NCI-H2227 (cell line): ENCODE measurements around the gene CTTNBP2.
A peak's percentile ranks its signal among the peaks of the same experiment; 100 is the strongest.

Source experiments
- DNase-seq: peaks from one replicate; lab custom pipeline; 2025; ENCODE audit not compliant: unreplicated experiment; lab: John Stamatoyannopoulos, UW

CTTNBP2 gene

DNA sequence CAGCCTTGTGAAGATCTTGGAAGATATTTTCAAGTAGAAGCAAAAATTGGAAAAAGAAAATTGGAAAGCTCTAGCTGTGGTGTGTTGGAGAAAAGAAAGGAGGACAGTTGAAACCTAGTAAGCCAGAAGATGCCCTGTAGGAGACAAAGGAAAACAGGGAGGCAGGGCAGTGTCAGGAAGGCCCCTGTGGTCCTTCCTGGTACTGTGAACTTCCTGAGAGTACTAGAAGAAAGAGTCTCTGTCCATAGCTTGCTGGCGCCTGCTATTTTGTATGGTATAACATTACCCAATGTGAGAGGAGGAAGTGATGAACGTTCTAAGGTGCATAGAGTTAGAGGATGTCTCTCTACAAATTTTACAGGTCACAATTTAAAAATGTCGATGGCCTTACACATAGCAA lies 183.1 kb downstream of the CTTNBP2 start:
- DNase-seq: no peak

DNA sequence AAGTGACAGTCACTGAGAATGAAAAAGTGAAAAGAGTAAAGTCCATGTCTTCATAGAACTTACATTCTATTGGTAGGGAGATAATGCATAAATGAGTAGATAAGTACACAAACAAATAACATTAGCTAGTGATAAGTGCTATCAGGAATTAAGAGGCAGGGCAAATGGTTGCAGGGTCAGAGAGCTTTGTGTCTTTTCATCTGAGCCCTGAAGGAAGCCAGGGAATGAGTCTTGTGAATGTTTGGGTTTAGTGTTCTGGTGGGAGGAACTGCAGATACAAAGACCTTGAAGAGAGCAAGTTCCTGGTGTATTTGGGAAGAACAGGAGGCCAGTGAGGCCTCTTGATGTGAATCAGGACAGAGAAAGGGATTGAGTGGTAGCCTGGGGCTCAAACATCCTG lies 183.8 kb downstream of the CTTNBP2 start:
- no peak for DNase-seq

DNA sequence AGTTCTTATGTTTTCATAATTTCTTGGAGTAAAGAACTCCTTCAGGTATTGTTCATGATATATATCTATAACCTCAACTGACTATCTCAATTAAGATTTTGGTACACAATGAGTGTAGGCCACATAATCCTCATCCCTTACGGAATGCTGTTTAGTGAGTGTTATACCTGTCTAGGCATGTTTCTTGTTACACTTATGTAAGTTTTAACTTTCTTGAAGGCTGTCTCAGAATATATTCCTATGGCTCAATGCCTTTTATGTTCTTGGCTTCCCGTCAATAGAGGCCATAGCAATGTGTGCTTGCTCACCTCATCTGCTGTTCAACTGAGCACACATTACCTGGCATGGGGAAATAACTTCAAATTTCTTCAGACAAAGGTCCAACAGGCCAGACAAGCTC lies 185.1 kb downstream of the CTTNBP2 start:
- DNase-seq: no peak

DNA sequence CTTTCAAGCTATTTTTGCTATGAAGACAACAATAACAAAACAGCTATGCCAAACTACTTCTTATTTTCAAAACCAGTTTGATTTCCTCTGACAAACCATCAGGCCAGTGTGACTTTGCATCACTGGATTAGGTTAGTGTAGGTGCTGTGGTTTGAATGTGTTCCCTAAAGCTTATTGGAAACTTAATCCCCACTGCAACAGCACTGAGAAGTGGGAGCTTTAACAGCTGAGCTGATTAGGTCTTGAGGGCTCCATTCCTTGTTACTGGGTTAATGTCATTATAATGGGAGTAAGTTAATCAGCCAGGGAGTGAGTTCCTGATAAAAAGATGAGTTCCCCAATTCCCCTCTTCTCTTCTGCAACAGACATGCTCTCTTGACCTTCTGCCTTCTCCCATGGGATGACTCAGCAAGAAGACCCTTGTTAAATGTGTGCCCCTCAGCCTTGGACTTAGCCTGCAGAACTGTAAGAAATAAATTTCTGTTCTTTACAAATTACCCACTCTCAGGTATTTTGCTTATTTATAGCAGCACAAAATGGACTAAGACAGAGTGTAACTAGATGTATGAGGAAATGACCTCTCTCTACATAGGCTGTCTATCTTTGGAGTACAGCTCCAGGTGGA lies 186.8 kb downstream of the CTTNBP2 start:
- DNase-seq: no peak

DNA sequence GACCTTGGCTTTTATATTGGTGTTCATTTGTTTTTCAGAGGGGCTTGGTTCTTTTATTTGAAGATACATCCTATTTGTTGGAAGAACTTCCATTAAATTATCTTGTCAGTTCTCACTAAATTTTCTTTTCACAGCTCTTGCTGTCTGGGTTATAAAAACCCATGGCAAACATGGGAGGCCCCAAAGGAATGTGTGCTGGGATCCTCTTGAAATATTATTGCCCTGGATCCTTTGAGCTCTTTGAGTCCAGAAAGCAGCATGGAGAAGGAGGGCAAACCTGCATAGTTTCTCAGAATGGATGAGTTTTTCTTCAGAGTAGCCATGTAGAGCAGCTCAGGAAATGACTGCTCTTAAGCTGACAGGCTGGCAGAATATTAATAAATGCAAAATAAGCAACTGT lies 187.4 kb downstream of the CTTNBP2 start:
- no peak for DNase-seq

DNA sequence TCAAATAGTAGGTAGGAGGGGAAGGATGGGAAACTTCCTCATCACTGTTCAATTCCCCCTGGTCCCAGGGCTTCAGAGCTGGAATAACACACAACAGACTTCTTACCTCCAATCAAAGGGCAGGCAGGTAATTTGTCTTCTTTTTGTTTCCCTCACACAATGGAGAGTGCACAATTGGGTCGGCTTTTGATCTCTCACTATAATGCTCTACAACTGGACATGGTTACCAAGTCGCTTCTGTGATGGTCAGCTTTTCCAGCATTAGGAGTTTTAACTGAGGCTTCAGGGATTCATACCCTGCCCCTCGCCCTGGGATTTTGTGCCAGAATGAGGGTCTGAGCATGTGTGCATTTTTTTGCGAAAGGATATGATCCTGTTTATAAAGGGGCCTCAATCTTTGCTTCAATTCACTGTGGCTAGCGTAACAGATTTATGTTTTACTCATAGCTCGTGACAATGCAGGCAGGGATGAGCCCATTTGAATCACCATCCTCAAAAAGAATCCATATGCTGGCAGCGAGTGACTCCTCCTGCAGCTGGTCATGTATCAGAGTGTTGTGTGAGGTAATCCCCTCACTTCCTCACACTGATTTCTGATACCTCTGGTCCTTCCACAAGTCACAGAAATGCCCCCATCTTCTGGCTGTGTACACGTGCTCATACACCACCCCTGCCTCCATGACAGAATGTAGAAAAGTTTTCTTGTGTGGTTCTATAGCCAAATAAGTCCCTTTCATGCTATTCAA lies 189.6 kb downstream of the CTTNBP2 start:
- no peak for DNase-seq

DNA sequence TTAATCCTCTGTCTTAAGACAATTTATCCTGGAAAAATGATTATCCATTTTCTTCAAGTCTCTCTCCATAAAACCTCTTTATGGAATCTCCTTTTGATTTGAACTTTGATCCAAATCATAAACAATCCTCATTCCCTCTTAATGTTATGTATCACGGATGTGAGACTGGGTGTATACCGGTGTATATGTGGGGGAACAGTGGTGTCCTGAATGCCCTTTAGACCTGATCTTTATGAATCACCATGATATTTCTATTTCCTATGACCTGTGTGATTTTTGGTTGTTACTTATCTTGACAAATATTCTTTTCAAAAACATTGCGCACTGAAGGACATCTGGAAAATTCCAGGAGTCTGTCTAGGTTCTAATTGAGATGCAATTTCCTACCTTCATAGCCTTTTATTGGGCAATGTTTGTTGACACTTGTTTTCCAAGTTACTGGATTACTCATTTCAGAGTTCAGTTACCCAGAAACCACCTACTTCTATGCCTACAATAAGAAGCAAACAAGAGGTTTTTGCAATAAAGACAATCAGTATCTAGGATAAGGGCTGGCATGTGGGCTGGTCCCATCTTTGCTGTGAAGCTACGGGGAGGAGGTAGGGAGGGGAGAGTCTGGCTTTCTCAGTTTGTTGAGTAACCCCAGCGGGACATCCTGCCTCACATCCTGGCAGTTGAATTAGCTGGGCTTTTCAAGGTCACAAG lies 190.4 kb downstream of the CTTNBP2 start:
- DNase-seq: no peak

DNA sequence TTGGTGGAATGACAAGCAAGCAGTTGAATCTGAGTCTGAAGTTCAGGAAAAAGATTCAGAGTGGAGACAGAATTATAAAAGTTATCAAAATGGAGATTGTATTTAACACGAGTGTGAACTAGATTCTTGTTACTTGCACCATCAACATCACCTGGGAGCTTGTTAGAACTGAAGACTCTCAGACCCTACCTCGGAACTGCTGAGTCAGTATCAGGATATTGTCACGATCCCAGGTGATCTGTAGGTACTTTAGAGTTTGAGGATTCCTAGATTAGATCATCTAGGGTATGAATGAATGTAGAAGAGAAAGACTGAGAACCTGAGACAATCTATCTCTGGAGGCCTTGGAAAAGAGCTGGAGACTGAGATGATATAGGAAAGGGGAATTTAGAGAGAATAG lies 194.1 kb downstream of the CTTNBP2 start:
- DNase-seq: no peak

DNA sequence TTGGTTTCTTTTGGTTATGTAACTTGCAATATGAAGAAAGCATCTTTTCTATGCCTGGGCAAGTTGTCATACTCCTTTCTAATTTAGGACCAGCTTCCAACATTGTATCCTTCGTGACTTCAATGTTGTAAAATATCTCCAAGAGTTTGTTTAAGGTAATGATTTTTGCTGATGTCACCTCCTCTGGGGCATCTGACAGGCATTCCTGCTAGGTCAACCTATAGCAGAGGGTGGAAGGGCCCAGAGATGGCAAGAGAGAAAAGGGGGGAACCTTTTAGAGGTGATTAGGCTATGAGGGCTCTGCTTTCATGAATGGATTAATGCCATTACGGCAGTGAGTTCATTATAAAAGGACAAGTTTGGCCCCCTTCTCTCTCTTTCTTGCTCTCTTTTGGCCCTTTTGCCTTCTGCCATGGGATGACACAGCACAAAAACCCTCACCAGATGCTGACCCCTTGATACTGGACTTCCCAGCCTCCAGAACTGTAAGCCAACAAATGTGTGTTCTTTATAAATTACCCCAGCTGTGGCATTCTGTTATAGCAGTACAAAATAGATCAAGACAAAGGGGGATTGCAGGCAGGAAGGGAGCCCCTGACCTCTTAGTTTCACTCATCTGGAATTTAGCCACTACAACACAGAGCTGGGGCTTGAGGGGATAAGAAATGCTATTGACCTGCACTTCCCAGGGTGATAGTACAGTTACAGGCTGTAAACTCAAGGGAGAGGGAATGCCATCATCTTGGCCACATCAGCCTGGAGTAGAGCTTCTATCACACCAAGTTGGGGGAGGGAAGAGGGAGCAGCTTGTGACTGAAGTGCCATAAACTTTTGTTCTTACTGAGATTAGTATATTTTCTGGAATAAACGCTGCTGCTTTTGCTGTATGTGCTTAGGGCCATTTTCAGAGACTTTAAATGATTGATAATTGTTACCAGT lies 197.5 kb downstream of the CTTNBP2 start:
- no peak for DNase-seq

DNA sequence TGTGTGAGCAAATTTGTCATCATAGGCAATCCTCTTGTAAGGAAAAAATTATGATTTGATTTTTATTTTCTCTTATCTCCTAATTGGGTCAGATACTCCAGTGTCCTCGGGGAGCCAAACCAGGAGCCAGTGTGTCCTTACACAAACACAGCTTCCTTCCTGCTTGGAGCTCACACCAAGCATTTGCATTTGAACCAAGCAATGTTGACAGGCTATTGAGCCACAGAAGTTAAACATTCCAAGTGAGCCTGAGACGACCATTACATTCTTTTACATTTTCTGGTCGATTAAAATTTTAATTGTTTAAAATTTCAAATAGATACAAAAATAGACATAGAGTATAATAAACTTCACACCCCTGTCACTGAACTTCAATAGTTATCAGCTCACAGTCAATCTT lies 198.6 kb downstream of the CTTNBP2 start:
- DNase-seq: no peak

DNA sequence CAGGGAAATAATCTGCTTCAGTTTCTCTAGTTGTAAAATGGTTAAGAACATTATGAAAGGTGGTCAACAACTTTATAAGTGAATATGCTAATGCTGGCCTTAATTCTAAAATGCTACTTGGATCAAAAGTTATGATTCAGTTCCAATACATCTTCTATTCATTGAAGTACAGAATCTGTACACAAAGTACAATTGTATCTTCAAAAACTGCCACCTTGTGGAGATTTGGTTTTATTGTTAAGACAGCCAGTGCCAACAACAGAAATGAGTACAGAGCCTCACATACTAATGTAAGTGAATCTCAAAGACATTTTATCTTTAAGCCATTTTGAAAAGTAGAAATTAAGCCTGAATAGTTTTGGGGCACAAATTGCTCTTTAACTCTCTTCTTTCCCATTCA lies 199.4 kb downstream of the CTTNBP2 start:
- peak; percentile 10 for DNase-seq

DNA sequence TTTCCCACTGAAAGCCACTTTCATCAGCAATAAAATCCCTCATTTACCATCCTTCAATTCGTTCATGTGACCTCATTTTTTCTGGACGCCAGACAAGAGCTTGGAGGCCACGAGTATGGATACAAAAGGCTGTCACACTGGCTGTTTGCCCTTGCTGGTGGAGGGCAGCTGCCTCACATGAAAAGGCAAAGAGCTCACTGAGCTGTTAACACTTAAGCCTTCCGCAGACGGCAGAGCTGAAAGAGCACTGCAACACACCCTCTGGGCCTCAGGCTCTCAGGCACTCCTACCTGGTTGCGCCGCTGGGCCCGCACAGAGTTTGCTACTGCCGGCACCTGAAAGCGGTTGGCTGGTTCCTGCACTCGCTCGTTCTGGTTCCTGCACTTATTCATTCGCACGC lies 199.9 kb downstream of the CTTNBP2 start:
- no peak for DNase-seq

DNA sequence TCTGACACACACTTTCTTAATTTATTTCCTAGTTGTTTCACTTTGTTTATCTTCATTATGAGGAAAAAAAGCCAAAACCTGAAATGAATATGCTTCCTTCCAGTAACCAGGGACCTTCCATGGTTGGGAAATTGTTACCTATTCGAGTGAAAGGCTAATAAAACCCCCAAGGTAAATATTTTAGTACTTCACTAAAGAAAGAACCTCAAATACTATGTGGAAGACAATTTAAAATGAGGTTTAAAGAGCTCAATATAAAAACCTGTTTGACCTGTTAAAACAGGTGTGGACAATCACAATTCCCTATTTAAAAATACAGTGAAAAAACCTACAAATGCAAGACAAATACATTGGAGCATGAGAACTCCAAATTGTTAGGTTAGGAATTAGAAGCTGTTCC lies 200.8 kb downstream of the CTTNBP2 start:
- DNase-seq: no peak

DNA sequence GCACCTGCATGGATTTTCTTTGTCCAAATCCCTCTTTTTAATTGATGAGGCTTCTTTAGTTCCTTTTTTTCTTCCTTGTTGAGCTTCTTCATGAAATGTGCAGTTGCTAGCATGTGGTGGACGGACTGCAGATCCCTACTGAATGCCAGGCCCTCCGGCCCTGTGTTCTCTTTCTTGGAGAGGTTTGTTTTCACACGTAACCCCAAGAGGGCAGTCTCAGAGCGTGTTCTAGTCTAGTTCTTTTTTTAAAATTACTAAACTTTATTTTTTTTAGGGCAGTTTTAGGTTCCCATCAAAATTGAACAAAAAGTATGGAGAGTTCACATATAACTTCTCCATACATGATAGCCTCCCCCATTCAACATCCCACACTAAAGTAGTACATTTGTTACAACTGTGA lies 203.4 kb downstream of the CTTNBP2 start:
- no peak for DNase-seq

DNA sequence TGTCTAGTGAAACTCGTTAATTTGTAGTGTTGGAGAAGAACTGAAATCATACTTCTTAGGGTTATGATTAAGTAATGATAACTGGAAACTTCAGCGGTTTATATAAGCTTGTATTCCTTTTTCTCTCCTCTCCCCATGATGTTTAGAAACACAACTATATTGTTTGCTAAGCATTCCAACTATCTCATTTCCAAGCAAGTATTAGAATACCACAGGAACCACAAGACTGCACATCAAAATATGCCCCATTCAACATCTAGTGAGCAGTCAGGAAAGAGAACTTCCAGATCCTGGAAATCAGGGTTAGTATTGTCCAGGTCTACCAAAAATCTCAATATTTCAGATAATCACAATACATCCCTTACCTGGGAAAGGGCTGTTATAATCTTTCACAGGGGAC lies 205.8 kb downstream of the CTTNBP2 start:
- DNase-seq: no peak

DNA sequence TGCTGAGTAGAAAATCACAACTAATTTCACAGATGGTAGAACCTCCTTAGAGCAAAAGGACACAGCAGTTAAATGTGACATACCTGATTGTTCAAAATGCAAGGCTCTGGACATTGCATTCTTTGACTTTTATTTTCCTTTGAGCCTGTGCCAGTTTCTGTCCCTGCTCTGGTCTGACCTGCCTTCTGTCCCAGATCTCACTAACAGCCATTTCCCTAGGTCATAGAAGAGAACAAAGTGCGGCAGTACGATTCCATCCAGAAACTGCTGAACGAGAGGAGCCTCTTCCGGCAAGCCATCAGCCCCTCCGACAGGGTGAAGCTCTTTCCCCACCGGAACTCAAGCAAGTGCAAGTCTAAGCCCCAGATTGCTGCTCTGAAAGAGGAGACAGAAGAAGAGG lies 206.6 kb downstream of the CTTNBP2 start:
- no peak for DNase-seq

DNA sequence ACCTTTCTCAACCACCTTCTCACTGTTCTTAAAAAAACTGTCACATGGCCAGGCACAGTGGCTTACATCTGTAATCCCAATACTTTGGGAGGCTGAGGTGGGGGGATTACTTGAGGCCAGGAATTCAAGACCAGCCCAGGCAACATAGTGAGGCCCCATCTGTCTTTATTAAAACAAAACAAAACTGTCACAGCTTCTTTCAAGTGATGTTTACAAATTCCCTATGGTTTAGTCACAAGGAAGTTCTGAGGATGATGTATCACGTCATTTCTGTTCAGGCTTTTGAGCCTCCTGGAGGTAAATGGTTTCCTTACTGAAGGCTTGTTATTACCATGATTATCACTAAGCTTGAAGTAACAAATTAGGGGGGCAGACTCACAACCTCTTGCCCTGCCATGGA lies 207.2 kb downstream of the CTTNBP2 start:
- no peak for DNase-seq

DNA sequence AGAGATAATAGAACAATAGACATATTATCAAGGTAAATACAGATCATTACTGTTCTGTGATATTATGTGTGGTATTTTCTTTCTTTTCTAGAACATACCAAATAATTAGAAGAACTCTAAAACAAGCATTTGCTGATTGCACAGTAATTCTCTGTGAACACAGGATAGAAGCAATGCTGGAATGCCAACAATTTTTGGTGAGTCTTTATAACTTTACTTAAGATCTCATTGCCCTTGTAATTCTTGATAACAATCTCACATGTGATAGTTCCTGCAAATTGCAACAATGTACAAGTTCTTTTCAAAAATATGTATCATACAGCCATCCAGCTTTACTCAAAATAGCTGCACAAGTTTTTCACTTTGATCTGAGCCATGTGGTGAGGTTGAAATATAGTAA lies 207.9 kb downstream of the CTTNBP2 start:
- no peak for DNase-seq

DNA sequence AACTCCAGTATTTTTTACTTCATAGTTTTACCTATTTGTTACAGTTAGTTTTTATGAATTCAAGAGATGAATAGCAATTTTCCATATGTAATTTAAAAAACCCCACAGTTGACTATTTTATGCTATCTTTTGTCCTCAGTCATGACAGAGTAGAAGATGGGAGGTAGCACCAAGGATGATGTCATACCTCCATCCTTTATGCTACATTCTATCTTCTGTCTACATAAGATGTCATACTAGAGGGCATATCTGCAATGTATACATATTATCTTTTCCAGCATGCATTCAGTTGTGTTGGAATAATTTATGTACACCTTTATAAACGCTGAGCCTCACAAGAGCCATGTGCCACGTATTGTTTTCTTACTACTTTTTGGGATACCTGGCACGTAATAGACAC lies 209.2 kb downstream of the CTTNBP2 start:
- DNase-seq: no peak

DNA sequence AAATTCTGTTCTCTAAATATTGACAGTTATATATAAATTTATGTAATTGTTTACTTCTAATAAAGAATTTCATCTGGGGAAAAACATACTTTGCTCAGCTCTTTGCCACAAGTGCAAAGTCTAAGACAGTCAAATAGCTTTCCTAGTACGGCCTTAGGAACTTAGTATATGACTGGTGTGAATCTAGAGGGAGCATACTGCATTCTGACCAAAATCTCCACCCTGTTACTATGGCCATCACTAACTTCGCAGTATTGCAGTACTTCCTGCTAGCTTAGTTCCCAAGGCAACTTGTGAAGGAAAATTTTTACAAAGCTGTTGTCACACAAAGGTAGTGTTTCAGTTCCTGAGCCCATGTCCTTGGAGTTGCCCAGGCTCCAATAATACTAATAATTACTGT lies 211.9 kb downstream of the CTTNBP2 start:
- DNase-seq: no peak
